Stomach (tissue), 19 donors: ENCODE data around the gene TTBK2. TPM values are rescaled to one million over a fixed set of nuclear protein-coding genes. Genes with fewer than 3 reads are reported as not detected.
"Not testable (repeated sequence)": the region's sequence is repeated elsewhere in the genome, so short reads cannot be mapped to it uniquely, and the experiment has no call there.

Experiments used
- DNase-seq, 2 donors: peaks; one replicate each; pipeline versions ENCODE4 v3.0.0 to v3.0.0-alpha.2; 2013 to 2019
- H3K27ac ChIP-seq, 5 donors: fragments of 200-600 bp in 4 of 5; sonication (generic) in 4 of 5; one replicate each; pipeline ENCODE4 v1.5.1; 2013 to 2019; ENCODE audit warnings: mild to moderate bottlenecking in 1 of 5, moderate library complexity in 1 of 5
- H3K27me3 ChIP-seq, 3 donors: fragments of 200-600 bp; sonication (generic); one replicate each; pipeline ENCODE4 v1.5.1; 2017 to 2019; ENCODE audit warnings: mixed run types in 1 of 3
- H3K36me3 ChIP-seq, 4 donors: fragments of 200-600 bp; sonication (generic); 1 replicate in 3 of 4; 2 replicates in 1 of 4; pipeline ENCODE4 v1.5.1; 2016 to 2019
- H3K4me1 ChIP-seq, 4 donors: fragments of 200-600 bp; sonication (generic); one replicate each; pipeline ENCODE4 v1.5.1; 2016 to 2019
- H3K4me3 ChIP-seq, 4 donors: fragments of 200-600 bp; sonication (generic) in 3 of 4; one replicate each; pipeline ENCODE4 v1.5.1; 2016 to 2019; ENCODE audit warnings: mild to moderate bottlenecking in 1 of 4
- H3K9me3 ChIP-seq, 4 donors: fragments of 200-600 bp; sonication (generic); one replicate each; pipeline ENCODE4 v1.5.1; 2016 to 2019
- EP300 ChIP-seq: sonication (generic); formaldehyde crosslinking; IDR thresholded peaks from one replicate; pipeline ENCODE4 v1.6.1; 2017; ENCODE audit warnings: antibody characterized with exemption
- POLR2A ChIP-seq, 4 donors: fragments of 450-650 bp; IDR thresholded peaks; one replicate each; pipeline ENCODE4 v1.6.1; 2016; ENCODE audit warnings: antibody characterized with exemption in 4 of 4, control low read depth in 2 of 4, mild to moderate bottlenecking in 1 of 4, moderate library complexity in 1 of 4
- POLR2AphosphoS5 ChIP-seq, 3 donors: sonication (generic); formaldehyde crosslinking; IDR thresholded peaks; one replicate each; pipeline ENCODE4 v1.6.1; 2016; ENCODE audit warnings: antibody characterized with exemption in 3 of 3
- WGBS, 5 donors: extraction: QIAGEN DNeasy Blood & Tissue Kit in 3 of 5; methylation state at CpG; one replicate each; pipeline versions ENCODE4 v1.1.5 to v1.1.7; 2013 to 2018; 5-methylcytosine and 5-hydroxymethylcytosine counted together
- intact Hi-C: fragments of 100-400 bp; cut with DNase I; formaldehyde crosslinking; loops from one replicate; pipeline ENCODE4 v1.15.1; 2023; ENCODE audit warnings: low total_unique reads
- long read RNA-seq, 10 donors: transcript quantifications; one replicate each; lab custom pipeline, GENCODE V29; 2026
- polyA plus RNA-seq, 3 donors: library from polyadenylated mRNA; stranded (reverse); fragments of 200-250 nt; gene quantifications; one replicate each; pipeline ENCODE4 v1.2.3, GENCODE V29; 2013
- total RNA-seq, 5 donors: library from RNA; depleted of rRNA; stranded (reverse); fragments of >200 nt; gene quantifications; one replicate each; pipeline versions ENCODE4 v1.1.0 to v1.2.3, GENCODE V29; 2014 to 2016
- TF ChIP-seq, protein P1 (sequence below), 7 experiments: fragments of 450-650 bp in 4 of 7; fragments of 200-600 bp in 3 of 7; sonication (generic) in 3 of 7; IDR thresholded peaks; one replicate each; pipeline ENCODE4 v1.5.1; 2016 to 2019; ENCODE audit warnings: antibody characterized with exemption in 7 of 7, control low read depth in 2 of 7, mild to moderate bottlenecking in 1 of 7
- donor health status: healthy with polysubstance abuse.
- donor health status: Bipolar disorder and iron deficiency.
- donor health status: healthy.

Gene TTBK2
- total RNA-seq (10 to 100 TPM in 3 of 5 donors, 1 to 10 TPM in 2; 7.0 to 15.6 (median 11.6) TPM), polyA plus RNA-seq (1 to 10 TPM; 1.2 to 1.7 (median 1.6) TPM)
- long read RNA-seq, donor 1: 0 reads
- long read RNA-seq, donor 2: 0 reads
- long read RNA-seq, donor 3: 0 reads
- long read RNA-seq, donor 4: 0 reads
- long read RNA-seq, donor 5, full-length matches to known transcripts: 1 of 1 reads
- long read RNA-seq, donor 5, partial matches to known transcripts: 0 of 1 reads
- long read RNA-seq, donor 5, other reads (novel, unspliced or antisense): 0 of 1 reads
- long read RNA-seq, donor 6, full-length matches to known transcripts: 2 of 2 reads
- long read RNA-seq, donor 6, partial matches to known transcripts: 0 of 2 reads
- long read RNA-seq, donor 6, other reads (novel, unspliced or antisense): 0 of 2 reads
- long read RNA-seq, donor 7: 0 reads
- long read RNA-seq, donor 8: 0 reads
- long read RNA-seq, donor 9, partial matches to known transcripts: 0 of 1 reads
- long read RNA-seq, donor 9, other reads (novel, unspliced or antisense): 0 of 1 reads
- long read RNA-seq, donor 10: 0 reads

DNA sequence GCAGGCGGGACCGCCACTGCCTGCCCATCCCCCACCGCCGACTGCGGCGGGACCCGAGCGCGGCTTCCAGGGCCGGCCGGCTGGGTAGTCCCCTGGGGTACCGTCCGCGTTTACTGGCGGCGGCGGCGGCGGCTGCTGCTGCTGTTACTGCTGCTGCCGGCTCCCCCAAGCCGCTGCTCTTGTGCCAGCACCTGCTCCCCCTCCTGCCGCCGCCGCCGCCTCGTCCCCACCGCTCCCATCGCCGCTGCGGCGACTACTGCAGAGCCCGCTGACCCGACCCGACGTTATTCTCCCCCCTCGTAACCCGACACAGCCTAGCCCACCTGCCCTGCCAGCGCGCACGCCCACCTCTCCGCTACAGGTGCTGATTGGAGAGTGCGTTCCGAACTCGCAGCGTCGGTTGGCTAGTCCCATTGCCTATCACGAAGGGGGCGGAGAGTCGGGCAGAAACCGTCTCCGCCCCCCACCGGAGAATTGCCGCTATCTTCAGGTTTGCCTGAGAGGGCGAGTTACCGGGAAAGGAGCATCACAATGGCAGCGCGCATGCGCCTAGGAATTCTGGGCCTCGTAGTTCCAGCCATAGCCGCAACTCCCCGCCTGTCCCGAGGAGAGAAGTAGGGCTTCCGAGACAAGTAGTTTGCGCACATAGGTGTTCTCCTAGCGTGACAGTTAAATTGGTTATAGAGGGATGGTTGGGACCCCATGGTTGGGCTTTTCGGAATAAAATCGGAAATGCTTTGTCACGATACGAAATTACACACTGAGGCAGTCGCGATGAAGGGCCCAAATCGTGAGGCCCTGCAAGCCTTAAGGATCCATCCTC, at the start of gene TTBK2:
Gene TTBK2, minus strand, starts transcription at position 260 of the 823 bp plus-strand sequence. CDS start 42,161 bp downstream, outside the sequence.
- Histone ChIP-seq H3K36me3 (no peaks in the 10 kb centered on the region), H3K4me3 (peak within 1 kb of the TSS; percentile 73 to 100 (median 96)), H3K4me1 (peaks cover 8 to 33% (median 20%) of the 10 kb centered on the region in 4 donors), H3K27me3 (no peaks in the 10 kb centered on the region), H3K27ac (peak within 1 kb of the TSS; percentile 81 to 95 (median 89)), H3K9me3 (no peaks in the 10 kb centered on the region)
- intact Hi-C loops: loop anchor here (10.0 kb wide), 1 partner anchor 186 kb away; the partner anchor contains the start of gene CDAN1
- peak; percentile 98 to 99 for DNase-seq
- TF ChIP-seq POLR2AphosphoS5 (IDR thresholded peaks at IDR 0.05) (peak; percentile 44 to 89 (median 65)), EP300 (no peak), POLR2A (IDR thresholded peaks at IDR 0.05) (peak in 1 of 4 donors; percentile 7)
- TF ChIP-seq, protein P1, sequence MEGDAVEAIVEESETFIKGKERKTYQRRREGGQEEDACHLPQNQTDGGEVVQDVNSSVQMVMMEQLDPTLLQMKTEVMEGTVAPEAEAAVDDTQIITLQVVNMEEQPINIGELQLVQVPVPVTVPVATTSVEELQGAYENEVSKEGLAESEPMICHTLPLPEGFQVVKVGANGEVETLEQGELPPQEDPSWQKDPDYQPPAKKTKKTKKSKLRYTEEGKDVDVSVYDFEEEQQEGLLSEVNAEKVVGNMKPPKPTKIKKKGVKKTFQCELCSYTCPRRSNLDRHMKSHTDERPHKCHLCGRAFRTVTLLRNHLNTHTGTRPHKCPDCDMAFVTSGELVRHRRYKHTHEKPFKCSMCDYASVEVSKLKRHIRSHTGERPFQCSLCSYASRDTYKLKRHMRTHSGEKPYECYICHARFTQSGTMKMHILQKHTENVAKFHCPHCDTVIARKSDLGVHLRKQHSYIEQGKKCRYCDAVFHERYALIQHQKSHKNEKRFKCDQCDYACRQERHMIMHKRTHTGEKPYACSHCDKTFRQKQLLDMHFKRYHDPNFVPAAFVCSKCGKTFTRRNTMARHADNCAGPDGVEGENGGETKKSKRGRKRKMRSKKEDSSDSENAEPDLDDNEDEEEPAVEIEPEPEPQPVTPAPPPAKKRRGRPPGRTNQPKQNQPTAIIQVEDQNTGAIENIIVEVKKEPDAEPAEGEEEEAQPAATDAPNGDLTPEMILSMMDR (IDR thresholded peaks at IDR 0.05): peak in 2 of 7 experiments; percentile 32 to 39
- WGBS, 5 donors: 0 to 1% (median 0%) methylated on average over 45 to 72 of the region's 72 CpGs

DNA sequence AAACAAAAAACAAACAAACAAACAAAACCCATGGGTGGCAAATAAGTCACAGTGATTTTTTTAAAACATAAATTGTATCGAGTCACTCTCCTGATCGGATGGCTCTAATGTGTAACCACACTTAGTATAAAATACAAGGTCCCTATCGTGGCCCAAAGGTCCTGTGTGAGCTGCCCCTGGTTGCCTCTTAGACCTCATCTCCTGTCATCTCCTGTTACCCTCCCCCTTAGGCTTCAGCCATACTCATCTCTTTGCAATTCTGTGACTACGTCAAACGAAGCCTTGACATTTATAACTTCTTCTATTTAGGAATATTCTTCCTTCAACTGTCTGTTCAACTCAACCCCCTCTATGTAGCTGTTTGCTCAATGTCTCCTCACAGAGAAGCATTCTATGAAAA, 43.9 kb upstream of the TTBK2 start:
- intact Hi-C loops: no loop called here
- H3K27me3 ChIP-seq: no peaks in the 10 kb centered on the region
- WGBS, 5 donors: 94 to 98% (median 96%) methylated on average over 5 of the region's 5 CpGs
- no peaks in the 10 kb centered on the region for H3K9me3 ChIP-seq
- H3K36me3 ChIP-seq: peaks cover 41 to 94% (median 89%) of the 10 kb centered on the region in 4 donors
- no peak overlapping the region for H3K27ac ChIP-seq
- no peaks in the 10 kb centered on the region for H3K4me1 ChIP-seq
- no peak for DNase-seq
- no peak overlapping the region for H3K4me3 ChIP-seq
- TF ChIP-seq POLR2A (IDR thresholded peaks at IDR 0.05) (no peak), POLR2AphosphoS5 (IDR thresholded peaks at IDR 0.05) (no peak), EP300 (no peak)
- TF ChIP-seq, protein P1 (IDR thresholded peaks at IDR 0.05): no peak

DNA sequence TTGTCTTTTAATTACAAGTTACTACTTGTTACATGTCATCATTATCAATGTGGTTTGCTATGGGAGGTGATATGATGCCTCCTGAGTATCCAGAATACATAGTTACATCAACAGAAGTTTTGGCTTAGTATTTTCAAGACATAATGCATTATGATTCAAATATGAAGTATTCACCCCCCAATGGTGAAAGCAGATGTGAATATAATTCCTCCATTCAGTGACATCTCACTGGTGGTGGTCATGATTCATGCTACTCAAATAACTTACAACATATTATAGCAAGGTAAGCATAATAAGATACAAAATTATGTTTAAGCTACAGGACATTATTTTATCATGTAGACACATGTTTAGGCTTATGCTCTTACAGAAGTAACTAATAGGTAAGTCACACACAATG, 34.9 kb upstream of the TTBK2 start:
- no peak overlapping the region for H3K4me3 ChIP-seq
- H3K4me1 ChIP-seq: no peaks in the 10 kb centered on the region
- peaks cover 32 to 99% (median 98%) of the 10 kb centered on the region in 4 donors for H3K36me3 ChIP-seq
- no peak overlapping the region for H3K27ac ChIP-seq
- TF ChIP-seq POLR2AphosphoS5 (IDR thresholded peaks at IDR 0.05): no peak
- TF ChIP-seq POLR2A (IDR thresholded peaks at IDR 0.05): no peak
- no peak for TF ChIP-seq EP300
- TF ChIP-seq, protein P1 (IDR thresholded peaks at IDR 0.05): no peak
- H3K27me3 ChIP-seq: no peaks in the 10 kb centered on the region
- intact Hi-C loops: no loop called here
- no peak for DNase-seq
- H3K9me3 ChIP-seq: peaks cover 0 to 6% (median 0%) of the 10 kb centered on the region in 4 donors

DNA sequence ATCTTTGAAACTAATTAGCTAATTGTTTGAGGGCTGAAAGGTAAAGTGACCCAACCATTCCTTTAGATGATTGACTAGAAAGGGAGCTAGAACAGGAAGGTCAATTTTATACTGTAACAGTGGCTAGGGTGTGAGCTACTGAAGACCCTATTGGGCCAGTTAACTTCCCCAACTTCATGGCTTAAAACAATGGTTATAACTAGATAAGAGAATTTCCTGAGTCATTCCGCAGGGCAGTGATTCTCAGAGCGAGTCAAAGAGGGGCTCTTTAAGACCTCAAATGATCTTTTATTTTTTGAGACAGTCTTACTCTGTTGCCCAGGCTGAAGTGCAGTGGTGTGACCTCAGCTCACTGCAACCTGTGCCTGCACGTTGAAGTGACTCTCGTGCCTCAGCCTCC, 33.7 kb upstream of the TTBK2 start:
- Histone ChIP-seq H3K4me1 (no peaks in the 10 kb centered on the region), H3K9me3 (peaks cover 0 to 6% (median 0%) of the 10 kb centered on the region in 4 donors), H3K27ac (no peak overlapping the region), H3K27me3 (no peaks in the 10 kb centered on the region), H3K36me3 (peaks cover 28 to 99% (median 98%) of the 10 kb centered on the region in 4 donors), H3K4me3 (no peak overlapping the region)
- no peak for DNase-seq
- intact Hi-C loops: no loop called here
- TF ChIP-seq, protein P1 (IDR thresholded peaks at IDR 0.05): no peak
- TF ChIP-seq POLR2AphosphoS5 (IDR thresholded peaks at IDR 0.05) (no peak), POLR2A (IDR thresholded peaks at IDR 0.05) (no peak), EP300 (no peak)
- 91 to 96% (median 95%) methylated on average over 4 of the region's 4 CpGs for WGBS, 5 donors

DNA sequence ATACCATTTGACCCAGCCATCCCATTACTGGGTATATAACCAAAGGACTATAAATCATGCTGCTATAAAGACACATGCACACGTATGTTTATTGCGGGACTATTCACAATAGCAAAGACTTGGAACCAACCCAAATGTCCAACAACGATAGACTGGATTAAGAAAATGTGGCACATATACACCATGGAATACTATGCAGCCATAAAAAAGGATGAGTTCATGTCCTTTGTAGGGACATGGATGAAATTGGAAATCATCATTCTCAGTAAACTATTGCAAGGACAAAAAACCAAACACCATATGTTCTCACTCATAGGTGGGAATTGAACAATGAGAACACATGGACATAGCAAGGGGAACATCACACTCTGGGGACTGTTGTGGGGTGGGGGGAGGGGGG, 28.3 kb upstream of the TTBK2 start:
- intact Hi-C loops, H3K4me3 ChIP-seq, H3K27me3 ChIP-seq, H3K27ac ChIP-seq, H3K4me1 ChIP-seq, DNase-seq, H3K9me3 ChIP-seq: not testable (repeated sequence)
- H3K36me3 ChIP-seq: peaks cover 35 to 83% (median 83%) of the 10 kb centered on the region in 4 donors
- WGBS, 5 donors: 83 to 100% (median 94%) methylated on average over 3 of the region's 3 CpGs
